DND-41 (cell line): Measurements from ENCODE around the gene SH3GL3.

Experiments
- EZH2 ChIP-seq: IDR thresholded peaks from 3 replicates; pipeline ENCODE4 v1.6.1; 2012; ENCODE audit warnings: borderline replicate concordance, low read depth, mild to moderate bottlenecking, moderate library complexity, low read length, inconsistent platforms; ENCODE audit not compliant: severe bottlenecking
- TF ChIP-seq, protein P1 (sequence below): IDR thresholded peaks from 2 replicates; pipeline ENCODE4 v1.5.1; 2012; ENCODE audit warnings: borderline replicate concordance, low read length, moderate library complexity, mild to moderate bottlenecking; ENCODE audit not compliant: poor library complexity, severe bottlenecking; ENCODE audit errors: extremely low read depth

DNA sequence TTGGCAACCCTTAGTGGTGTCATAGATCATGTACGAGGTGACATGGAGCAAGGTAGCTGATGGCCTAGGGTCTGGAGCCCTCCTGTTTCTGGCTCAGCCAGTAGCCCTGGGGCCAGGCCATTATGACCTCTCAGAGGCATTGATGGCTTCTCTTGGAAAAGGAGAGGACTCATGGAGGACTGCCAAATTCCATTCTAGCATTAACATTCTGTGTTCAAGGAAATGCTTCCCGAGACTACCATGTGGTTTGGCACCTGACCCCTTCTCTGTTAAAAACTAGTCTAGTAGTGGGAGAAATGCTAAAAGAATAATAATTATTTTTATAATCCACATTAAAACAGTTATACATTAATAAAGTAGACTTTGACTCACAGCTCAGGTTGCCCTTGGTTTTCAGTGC, 166.6 kb downstream of the SH3GL3 start:
- TF ChIP-seq, protein P1, sequence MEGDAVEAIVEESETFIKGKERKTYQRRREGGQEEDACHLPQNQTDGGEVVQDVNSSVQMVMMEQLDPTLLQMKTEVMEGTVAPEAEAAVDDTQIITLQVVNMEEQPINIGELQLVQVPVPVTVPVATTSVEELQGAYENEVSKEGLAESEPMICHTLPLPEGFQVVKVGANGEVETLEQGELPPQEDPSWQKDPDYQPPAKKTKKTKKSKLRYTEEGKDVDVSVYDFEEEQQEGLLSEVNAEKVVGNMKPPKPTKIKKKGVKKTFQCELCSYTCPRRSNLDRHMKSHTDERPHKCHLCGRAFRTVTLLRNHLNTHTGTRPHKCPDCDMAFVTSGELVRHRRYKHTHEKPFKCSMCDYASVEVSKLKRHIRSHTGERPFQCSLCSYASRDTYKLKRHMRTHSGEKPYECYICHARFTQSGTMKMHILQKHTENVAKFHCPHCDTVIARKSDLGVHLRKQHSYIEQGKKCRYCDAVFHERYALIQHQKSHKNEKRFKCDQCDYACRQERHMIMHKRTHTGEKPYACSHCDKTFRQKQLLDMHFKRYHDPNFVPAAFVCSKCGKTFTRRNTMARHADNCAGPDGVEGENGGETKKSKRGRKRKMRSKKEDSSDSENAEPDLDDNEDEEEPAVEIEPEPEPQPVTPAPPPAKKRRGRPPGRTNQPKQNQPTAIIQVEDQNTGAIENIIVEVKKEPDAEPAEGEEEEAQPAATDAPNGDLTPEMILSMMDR = no peak
- TF ChIP-seq EZH2 = no peak
